GM18519 (cell line): ENCODE results near the gene SYNGR1.
A peak's percentile ranks its signal among the peaks of the same experiment; 100 is the strongest.
"Not testable (repeated sequence)": the region's sequence is repeated elsewhere in the genome, so short reads cannot be mapped to it uniquely, and the experiment has no call there.

Source experiments
- ATAC-seq: cut with Tn5 transposase; IDR thresholded peaks from one replicate; pipeline ENCODE4 v1.9.1; 2021; ENCODE audit warnings: mild to moderate bottlenecking, moderate library complexity; ENCODE audit not compliant: unreplicated experiment, low FRiP score

Gene SYNGR1

DNA sequence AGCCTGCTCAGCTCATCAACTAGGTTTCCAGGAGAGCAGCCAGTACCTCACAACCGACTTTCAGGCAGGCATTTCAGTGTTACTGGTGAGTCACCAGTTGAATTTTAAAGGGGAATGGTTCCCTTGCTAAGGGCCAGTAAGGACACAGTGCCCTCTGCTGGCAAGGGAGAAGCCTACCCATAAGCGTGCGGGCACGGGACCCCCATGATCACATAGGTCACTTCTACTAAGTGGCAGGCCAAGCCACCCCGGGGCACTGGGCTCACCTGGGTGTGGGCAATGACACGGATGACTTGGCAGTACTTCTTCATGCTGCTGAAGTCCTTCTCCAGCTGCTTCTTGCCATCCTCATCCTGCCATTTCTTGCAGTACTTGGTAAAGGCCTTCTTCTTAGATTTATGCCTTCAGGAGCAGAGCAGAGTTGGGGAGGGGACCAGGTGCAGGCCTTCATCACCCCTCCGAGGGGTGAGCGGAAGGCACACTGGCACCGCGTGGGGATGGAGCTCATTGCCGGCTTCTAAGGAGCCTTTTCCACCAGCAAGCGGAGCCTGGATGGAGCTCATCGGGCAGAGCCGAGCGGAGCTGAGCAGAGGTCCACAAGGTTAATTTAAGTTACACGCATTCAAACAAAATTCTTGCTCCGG is 33.2 kb upstream of the SYNGR1 start:
- ATAC-seq: no peak

DNA sequence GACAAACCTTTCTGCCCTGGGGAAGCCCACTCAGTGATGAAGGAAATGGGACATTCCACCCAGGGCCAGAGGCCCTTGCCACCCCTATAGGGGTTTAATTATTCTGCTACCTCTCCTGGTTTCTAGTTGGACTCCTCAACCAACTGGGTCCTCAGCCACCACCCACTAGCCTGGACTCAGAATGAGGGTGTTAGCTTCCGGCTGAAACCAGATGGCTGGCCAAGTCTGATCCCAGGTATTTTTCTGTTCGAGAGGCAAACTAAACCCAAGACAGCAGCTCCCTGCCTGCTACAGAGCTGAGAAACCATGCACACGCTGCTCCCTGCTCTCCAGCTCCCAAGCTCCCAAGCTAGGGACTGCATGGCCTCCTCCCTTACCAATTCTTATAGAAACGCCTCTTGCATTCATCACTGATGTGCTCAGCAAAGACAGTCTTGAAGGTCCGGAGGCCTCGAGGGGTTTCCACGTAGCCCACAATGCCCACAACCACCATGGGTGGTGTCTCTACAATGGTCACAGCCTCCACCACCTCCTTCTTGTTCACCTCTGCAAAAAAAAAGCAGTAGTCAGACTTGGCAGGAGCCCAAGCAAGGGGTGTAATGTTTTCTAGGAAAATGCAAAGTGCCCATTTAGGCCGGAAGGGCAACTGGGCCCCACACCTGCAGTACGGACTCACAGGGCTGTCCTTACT is 32.6 kb upstream of the SYNGR1 start:
- no peak for ATAC-seq

DNA sequence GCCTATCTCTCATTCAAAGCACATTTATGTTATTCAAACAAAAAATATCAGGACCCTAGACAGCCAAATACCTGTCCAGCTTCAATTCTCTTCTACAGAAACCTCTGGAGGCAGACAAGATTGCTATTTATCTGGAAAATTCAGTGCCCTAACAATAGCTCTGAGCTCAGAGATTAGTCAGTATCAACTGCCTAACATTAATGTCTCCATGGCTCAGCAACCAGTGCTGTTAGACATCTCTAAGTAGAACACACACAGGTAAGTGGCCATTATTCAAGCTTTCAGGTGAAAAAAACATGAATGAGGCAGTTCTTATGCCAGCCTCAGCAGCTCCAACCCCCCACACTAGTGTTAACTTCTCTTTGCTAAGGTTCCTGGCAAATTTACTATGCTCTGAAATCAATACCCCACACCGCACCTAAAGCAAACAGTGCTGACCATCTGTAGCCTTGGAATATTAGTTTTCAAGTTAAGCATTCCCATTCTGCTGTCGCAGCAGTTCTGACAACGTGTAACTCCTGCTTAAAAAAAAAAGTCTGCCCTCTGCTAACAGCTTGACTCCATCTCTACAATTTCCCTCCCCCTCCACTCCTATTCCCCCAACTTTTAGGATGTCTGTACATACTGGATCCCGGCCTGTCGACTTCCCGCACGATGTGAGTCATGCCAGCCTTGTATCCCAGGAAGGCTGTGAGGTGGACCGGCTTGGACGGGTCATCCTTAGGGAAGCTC is 31.9 kb upstream of the SYNGR1 start:
- no peak for ATAC-seq

DNA sequence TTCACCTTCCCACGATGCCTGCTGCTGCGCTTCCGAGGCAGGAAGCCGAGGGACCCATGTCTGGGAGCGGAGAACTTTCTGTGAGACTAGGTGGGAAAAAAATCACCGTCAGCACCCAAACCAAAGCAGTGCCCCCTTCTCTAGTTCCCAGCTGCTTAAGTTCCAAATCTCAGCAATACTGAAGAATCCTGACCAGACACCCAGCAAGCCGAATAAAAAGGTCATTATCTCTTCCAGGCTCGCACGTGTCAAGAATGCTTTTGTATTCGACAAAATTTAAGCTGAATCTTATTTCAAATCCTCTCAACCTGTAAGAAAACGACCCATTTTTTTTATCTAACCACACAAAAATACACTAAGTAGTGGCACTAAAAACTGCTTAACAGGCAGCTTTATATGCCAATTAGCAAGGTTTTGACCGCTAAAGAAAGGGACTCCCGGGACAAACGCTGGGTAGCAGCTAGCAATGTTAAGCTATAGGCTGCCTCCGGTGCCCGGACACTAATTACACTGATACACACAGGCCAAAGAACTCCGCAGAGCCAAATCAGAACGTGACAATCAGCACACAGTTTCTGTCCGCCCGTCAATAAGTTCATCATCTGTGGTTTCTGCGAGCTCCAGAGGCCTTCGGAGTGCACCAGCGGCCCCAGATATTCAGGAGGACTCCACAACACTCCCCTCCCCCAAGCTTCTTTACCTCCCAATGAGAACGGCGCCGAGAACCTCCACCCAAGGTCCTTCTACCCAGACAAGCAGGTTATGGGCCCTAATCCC is 31.1 kb upstream of the SYNGR1 start:
- no peak for ATAC-seq

DNA sequence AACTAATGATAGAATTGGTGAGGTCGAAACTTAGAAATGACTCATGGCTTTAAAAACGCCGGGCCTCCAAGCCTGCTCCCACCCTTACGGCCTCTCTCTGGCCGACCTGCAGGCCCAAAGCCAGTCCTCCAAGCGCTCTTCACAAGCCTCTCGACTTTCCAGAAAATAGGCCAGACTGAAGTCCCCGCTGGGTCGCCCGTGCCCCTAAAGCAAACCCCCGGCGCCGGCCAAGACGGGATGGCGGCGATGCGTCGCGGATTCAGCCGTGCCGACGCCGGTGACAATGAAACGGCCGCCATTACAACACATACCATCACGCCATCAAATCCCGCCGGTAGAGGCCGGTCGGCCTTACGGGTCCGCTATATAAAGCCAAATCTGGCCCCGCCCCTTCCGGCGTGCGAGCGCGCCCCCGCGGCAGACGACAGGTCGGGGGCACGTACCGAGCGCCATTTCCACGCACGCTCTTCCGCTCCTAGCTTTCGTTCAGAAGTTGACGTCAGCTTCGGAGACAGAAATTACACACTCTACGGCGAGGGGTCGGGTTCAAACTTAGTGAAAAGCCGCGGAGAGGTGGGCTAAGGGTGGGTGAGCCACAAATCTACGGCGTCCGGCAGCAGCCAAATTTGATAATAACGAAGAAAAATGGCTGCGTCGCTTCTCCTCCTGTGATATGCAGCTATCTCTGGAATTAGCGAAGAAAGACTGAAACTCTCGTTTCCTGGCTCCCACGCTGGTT is 30.3 kb upstream of the SYNGR1 start, which contains the start of gene RPL3:
Gene RPL3, minus strand, starts transcription at position 340 of the 739 bp plus-strand sequence. Its CDS starts 26 bp downstream, at position 314.
- peak; percentile 61 for ATAC-seq

DNA sequence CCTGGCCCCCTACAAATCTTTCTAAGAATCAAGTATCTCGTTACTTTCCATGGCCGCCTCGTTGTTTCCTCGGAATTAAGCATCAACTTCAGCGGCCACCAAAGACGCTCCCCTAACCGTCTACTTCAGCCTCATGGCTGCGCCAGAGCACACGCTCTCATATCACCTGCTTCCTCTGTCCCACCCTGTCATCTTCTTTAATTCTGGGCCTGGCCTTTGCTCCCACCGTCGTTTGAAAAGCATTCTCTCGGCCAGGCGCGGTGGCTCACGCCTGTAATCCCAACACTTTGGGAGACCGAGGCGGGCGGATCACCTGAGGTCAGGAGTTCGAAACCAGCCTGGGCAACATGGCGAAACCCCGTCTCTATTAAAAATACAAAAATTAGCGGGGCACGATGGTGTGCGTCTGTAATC is 29.2 kb upstream of the SYNGR1 start:
- ATAC-seq: not testable (repeated sequence)

DNA sequence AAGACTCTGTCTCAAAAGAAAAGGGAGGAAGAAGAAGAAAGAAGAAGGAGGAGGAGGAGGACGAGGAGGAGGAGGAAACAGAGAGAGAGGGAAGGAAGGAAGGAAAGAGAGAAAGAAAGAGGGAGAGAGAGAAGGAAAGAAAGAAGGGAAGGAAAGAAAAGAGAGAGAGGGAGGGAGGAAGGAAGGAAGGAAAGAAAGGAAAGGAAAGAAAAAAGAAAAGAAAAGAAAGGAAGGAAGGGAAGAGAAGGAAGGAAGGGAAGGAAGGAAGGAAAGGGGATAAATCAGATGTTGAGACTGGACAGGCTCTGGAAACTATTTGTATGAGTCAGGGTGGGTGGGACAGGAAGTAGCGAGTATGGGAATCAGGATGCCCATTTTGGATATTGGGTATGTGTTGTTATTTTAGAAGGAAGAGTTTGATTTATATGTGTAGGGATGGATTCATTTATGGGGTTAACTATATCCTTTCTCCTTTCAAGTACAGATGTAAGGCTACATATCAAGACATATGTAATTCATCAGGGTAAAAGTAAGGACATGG is 24.3 kb upstream of the SYNGR1 start:
- no peak for ATAC-seq

DNA sequence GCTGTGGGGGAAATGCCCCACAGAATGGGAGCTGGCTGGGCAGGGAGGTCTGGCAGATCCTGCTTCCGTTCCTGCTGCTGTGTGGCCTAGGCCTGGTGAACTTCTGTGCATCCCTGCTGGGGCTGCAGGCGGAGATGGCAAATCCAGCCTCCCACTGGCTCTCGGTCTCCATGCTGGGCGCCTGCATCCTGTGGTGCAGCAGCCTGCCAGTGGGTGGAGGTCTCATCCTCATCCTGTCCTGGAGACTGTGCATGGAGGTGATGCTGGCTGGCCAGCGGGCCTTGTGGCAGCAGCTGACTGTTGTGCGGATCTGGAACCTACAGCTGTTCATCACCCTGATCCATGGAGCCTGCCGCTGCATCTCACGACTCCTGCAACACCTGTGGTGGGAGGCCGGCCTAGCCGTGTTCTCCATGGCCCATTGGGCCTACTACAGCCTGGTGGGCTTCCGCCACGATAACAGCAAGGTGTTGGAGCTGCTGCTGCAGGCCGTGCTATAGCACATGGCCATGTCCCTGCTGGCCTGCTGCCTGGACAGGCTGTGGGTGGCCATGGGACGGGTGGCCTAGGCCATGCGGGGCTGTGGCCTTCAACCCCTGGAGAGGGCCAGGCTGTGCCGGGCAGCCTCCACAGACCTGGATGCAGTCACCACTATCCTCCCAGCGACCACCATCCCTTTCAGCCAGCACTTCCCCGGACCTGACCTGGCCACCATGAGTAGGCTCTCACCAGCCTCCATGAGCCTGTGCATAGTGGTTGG is 21.6 kb upstream of the SYNGR1 start:
- ATAC-seq: no peak

DNA sequence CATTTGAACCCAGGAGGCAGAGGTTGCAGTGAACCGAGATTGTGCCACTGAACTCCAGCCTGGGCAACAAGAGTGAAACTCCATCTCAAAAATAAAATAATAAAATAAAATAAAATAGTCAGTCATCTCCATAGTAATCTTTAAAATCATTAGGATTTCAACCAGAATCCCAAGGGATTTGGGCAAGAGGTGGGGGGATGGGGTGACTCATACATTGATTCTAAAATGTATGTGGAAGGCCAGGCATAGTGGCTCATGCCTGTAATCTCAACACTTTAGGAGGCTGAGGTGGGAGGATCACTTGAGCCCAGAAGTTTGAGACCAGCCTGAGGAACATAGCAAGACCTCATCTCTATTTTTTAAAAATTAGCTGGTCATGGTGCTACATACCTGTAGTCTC is 19.2 kb upstream of the SYNGR1 start:
- not testable (repeated sequence) for ATAC-seq

DNA sequence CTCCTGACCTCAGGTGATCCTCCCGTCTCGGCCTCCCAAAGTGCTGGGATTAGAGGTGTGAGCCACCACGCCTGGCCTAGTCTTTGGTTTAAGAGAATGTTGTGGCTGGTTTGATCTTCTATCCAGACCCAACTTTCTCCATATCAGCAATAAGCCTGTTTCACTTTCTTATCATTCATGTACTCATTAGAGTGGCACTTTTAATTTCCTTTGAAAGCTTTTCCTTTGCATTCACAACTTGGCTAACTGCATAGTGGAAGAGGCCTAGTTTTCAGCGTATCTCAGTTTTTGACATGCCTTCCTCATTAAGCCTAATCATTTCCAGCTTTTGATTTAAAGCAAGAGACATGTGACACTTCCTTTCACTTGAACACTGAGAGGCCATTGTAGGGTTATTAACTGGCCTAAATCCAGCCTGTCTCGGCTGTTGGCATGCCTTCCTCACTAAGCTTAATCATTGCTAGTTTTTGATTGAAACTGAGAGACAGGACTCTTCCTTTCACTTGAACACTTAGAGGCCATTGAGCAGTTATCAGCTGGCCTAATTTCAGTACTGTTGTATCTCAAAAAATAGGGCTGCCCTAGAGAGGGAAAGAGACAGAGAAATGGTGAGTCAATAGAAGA is 17.2 kb upstream of the SYNGR1 start:
- ATAC-seq: no peak

DNA sequence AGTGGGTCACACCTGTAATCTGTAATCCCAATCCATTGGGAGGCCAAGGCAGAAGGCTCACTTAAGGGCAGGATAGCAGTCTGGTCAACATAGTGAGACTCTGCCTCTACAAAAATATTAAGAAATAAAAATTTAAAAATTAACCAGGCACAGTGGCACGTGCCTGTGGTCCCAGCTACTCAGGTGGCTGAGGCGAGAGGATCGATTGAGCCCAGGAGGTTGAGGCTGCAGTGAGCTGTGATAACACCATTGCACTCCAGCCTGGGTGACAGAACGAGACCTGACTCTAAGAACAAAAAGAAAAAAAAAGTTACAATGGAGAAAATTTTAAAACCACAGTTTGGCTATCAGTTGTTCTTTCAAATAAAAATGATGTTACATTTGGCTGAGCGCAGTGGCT is 13.4 kb upstream of the SYNGR1 start:
- ATAC-seq: no peak

DNA sequence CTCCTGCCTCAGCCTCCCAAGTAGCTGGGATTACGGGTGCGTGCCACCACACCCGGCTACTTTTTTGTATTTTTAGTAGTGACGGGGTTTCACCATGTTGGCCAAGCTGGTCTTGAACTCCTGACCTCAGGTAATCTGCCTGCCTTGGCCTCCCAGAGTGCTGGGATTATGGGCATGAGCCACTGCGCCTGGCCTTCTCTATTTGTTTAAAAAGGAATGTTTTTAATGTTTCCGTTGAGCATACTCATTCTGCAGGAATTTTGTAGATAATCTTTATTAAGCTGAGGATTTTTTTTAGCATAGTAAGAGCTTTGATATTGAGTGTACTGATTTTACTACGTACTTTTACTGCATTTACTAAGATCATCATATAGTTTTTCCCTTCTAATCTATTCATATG is 10.0 kb upstream of the SYNGR1 start:
- not testable (repeated sequence) for ATAC-seq

DNA sequence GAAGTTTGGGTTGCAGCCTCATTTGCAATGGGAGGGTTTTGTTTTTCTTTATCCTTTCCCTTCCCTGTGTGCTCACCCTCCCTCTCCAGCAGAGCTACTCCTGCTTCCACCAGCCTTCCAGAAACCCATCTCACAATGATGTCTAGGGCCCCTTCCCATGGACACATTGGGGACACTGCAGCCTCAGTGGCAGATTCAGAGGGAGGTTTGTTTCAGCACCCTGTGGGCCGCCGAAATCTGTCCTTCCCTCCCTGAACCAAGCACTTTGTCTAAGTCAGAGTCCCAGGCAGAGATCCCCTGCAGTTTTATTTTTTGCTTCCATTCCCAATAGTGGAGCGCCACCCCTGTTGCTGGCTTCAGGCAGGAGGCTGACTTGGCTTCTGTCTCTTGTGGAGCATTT is 8.6 kb upstream of the SYNGR1 start:
- ATAC-seq: no peak

DNA sequence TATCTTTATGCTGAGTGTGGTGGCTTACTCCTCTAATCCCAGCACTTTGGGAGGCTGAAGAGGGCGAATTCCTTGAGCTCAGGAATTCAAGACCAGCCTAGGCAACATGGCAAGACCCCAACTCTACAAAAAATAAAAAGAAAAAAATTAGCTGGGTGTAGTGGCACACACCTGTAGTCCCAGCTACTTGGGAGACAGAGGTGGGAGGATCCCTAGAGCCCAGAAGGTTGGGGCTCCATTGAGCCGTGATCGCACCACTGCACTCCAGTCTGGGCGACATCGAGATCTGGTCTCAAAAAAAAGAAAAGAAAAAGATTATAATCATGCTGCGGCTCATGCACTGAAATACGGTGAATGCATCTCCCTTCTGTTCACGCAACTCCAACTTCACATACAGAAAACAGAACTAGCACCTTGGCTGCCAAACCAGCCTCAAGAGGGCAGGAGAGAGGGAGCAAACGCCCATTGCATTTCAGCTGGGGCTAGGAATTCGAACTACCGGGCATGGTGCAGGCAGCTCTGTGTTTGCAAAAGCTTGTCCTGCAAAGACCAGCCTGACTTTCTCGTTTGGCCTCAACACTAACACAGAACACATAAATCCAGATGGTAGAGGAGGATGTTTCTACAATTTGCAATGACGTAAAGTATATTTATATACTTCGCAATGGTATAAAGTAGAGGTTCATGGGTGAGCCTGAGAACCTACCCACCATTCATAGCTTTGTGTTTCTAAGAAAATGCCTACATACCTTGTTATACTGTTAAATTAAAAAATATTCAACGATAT is 6.3 kb upstream of the SYNGR1 start:
- no peak for ATAC-seq

DNA sequence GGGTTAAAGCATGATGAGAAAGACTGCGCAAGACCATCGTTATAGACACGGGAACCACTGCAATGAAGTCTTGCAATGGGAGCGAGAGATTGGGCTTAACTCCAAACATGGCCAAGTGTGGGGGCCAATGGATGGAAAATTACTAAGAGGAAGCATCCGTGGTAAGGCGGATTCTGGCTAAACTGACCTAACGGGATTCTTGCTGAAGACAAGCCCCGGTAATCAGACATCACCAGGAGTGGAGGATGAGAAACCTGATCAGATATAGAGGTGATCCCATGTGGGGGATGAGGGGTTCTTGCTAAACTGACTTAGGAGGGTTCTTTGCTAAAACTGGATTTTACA is 5.8 kb upstream of the SYNGR1 start:
- no peak for ATAC-seq

DNA sequence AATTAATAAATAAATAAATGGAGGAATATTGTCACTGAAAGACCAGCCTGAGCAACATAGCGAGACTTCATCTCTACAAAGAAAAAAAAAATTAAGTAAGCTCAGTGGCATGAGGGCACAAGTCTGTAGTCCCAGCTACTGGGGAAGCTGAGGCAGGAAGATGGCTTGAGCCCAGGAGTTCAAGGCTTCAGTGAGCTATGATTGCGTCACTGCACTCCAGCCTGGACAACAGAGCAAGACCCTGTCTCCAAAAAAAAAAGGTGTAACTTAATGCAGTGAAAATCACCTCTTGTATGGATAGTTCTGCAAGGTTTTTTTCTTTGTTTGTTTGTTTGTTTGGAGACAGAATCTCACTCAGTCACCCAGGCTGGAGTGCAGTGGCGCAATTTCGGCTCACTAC is 4.6 kb upstream of the SYNGR1 start:
- no peak for ATAC-seq

DNA sequence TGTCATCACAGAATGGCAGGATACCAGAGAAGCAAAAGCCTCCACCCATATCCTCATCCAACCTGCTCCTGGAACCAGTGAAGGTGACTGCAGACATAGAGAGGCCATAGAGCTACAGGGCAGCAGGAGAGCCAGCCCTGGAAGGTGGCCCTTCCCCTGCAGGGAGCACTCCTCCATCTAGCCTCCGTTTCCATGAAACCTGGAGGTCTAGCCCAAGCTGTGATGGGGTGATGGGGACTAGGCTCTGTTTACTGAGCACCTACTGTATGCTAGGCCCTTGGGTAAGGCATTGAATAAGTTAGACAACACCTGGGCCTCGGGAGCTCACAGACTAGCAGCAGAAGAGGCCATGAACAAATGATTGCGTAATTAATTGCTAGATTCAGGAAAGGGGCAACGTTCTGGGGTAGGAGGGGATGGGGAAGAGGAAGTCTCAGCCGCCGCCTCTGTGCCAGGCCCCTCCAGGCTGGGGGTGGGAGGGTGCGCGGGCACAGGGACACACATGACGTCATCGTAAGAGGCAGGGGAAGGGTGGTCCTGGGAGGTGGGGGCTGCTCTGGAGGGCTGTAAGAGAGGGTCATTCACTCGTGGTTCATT is 784 bp upstream of the SYNGR1 start:
- ATAC-seq: no peak

DNA sequence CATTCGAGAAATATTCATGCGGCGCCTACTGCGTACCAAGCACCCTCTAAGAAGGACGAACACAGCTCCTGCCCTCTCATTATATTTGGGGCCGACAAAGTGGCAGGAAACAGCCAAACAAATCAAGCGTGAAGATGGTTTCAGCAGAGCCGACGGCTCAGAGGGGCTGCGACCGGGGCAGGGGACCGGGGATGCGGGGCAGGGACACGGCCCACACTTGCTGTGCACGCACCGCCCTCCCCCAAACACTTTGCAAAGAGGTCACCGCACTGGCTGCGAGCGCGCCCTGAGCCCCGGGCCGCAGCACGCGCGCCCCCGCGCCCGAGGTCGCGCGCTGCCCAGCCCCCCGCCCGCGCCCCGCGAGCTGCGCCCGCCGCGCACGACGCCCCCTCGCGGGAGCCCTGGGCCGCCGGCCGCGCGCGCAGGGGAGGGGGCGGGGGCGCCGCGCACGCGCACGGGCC is 255 bp upstream of the SYNGR1 start:
- no peak for ATAC-seq
